ENCODE data around the gene TRAF3IP1. TPM values are rescaled to one million over a fixed set of nuclear protein-coding genes. Genes with fewer than 3 reads are reported as not detected.
A peak's percentile ranks its signal among the peaks of the same experiment; 100 is the strongest.

Gene TRAF3IP1
- polyA plus RNA-seq, 3 donors, result 1.2 to 1.5 (median 1.5) TPM

- Mint-ChIP-seq H3K36me3 (no peaks in the 10 kb centered on the region), H3K27ac (no peak overlapping the region), H3K9me3 (peaks cover 0 to 2% (median 0%) of the 10 kb centered on the region in 7 donors), H3K4me1 (no peaks in the 10 kb centered on the region), H3K27me3 (ENCODE audit: low read depth in 3 of 3) (peaks cover 5 to 11% (median 8%) of the 10 kb centered on the region in 3 donors), H3K4me3 (peak overlapping the region in 1 of 2 donors; percentile 37)
- 80% methylated on average over 1 of the region's 11 CpGs for WGBS (ENCODE audit: insufficient coverage)
- Histone ChIP-seq H3K4me1 (ENCODE audit: control insufficient read depth in 1 of 2, insufficient read depth in 2 of 2, low read length in 2 of 2) (no peaks in the 10 kb centered on the region), H3K9me3 (replicated peaks in 1 of 2; ENCODE audit: control insufficient read depth in 1 of 2, insufficient read depth in 1 of 2, low read length in 2 of 2) (no peaks in the 10 kb centered on the region), H3K4me2 (replicated peaks; ENCODE audit: extremely low read depth, low read length, poor library complexity, severe bottlenecking) (no peak overlapping the region), H4K20me1 (ENCODE audit: insufficient read depth, low read length) (no peaks in the 10 kb centered on the region), H3K79me2 (ENCODE audit: insufficient read depth, low read length) (no peaks in the 10 kb centered on the region), H3K4me3 (replicated peaks in 1 of 3; ENCODE audit: low read depth in 2 of 3, low read length in 3 of 3) (no peak overlapping the region), H3K9ac (ENCODE audit: insufficient read depth, low read length, poor library complexity, severe bottlenecking) (no peak overlapping the region), H3K27ac (ENCODE audit: low read depth in 1 of 2, low read length in 2 of 2) (no peak overlapping the region), H3K27me3 (ENCODE audit: control insufficient read depth in 2 of 2, insufficient read depth in 2 of 2, low read length in 2 of 2) (no peaks in the 10 kb centered on the region), H3K36me3 (replicated peaks in 1 of 2; ENCODE audit: control insufficient read depth in 1 of 2, insufficient read depth in 2 of 2, low read length in 2 of 2) (no peaks in the 10 kb centered on the region), H2AFZ (ENCODE audit: insufficient read depth, low read depth, low read length, poor library complexity, severe bottlenecking) (no peak overlapping the region)
- no peak for TF ChIP-seq CTCF (IDR thresholded peaks at IDR 0.05)
- DNase-seq, result no peak
- intact Hi-C loops (cut with micrococcal nuclease), result no loop called here
Measured at GRCh38 chr2:238305965-238306671, 14.2 kb upstream of the TRAF3IP1 start.

GRCh38 chr2:238306672-238306998 is 13.7 kb upstream of the TRAF3IP1 start:
- H3K4me1 Mint-ChIP-seq, result no peaks in the 10 kb centered on the region
- no peak overlapping the region for H2AFZ ChIP-seq (ENCODE audit: insufficient read depth, low read depth, low read length, poor library complexity, severe bottlenecking)
- H3K9ac ChIP-seq (ENCODE audit: insufficient read depth, low read length, poor library complexity, severe bottlenecking), result no peak overlapping the region
- 80% methylated on average over 5 of the region's 5 CpGs for WGBS (ENCODE audit: insufficient coverage)
- TF ChIP-seq CTCF (IDR thresholded peaks at IDR 0.05), result no peak
- H3K27ac ChIP-seq (ENCODE audit: low read depth in 1 of 2, low read length in 2 of 2), result no peak overlapping the region
- H3K9me3 Mint-ChIP-seq, result peaks cover 0 to 2% (median 0%) of the 10 kb centered on the region in 7 donors
- no peaks in the 10 kb centered on the region for H3K36me3 ChIP-seq (replicated peaks in 1 of 2; ENCODE audit: control insufficient read depth in 1 of 2, insufficient read depth in 2 of 2, low read length in 2 of 2)
- peaks cover 5 to 10% (median 10%) of the 10 kb centered on the region in 3 donors for H3K27me3 Mint-ChIP-seq (ENCODE audit: low read depth in 3 of 3)
- no peaks in the 10 kb centered on the region for H3K9me3 ChIP-seq (replicated peaks in 1 of 2; ENCODE audit: control insufficient read depth in 1 of 2, insufficient read depth in 1 of 2, low read length in 2 of 2)
- intact Hi-C loops (cut with micrococcal nuclease), result no loop called here
- H3K79me2 ChIP-seq (ENCODE audit: insufficient read depth, low read length), result no peaks in the 10 kb centered on the region
- H3K27ac Mint-ChIP-seq, result no peak overlapping the region
- no peak overlapping the region for H3K4me3 ChIP-seq (replicated peaks in 1 of 3; ENCODE audit: low read depth in 2 of 3, low read length in 3 of 3)
- no peak overlapping the region for H3K4me3 Mint-ChIP-seq
- no peaks in the 10 kb centered on the region for H3K36me3 Mint-ChIP-seq
- H4K20me1 ChIP-seq (ENCODE audit: insufficient read depth, low read length), result no peaks in the 10 kb centered on the region
- DNase-seq, result no peak
- H3K4me1 ChIP-seq (ENCODE audit: control insufficient read depth in 1 of 2, insufficient read depth in 2 of 2, low read length in 2 of 2), result no peaks in the 10 kb centered on the region
- no peaks in the 10 kb centered on the region for H3K27me3 ChIP-seq (ENCODE audit: control insufficient read depth in 2 of 2, insufficient read depth in 2 of 2, low read length in 2 of 2)
- no peak overlapping the region for H3K4me2 ChIP-seq (replicated peaks; ENCODE audit: extremely low read depth, low read length, poor library complexity, severe bottlenecking)

All from CD14-positive monocyte (primary cell).